ENCODE measurements around the gene JCHAIN.

Gene JCHAIN

DNA sequence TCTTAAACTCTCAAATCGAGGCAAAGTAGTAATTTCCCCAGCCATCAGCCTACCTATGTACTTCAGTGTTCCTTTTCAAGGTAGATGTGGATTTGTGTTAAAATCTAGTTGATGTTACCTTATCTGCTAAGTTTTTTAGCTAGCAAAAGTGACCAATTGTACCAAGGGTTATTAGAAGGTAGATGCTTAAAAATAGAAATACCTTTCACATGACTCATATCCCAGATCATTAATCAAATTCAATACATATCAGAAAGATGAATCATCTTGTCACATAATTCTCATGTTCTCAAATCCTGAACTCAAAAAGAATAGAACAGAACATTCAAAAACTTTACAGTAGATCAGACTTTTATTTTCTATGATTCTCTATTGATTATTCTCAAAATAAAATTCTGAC is 34.3 kb downstream of the JCHAIN start:
- no peak overlapping the region for H3K9ac ChIP-seq (ENCODE audit: low read depth, low read length)
- H3K27me3 ChIP-seq (ENCODE audit: control insufficient read depth, insufficient read depth, low read length): no peaks in the 10 kb centered on the region
- no peaks in the 10 kb centered on the region for H3K9me3 ChIP-seq (ENCODE audit: control insufficient read depth, insufficient read depth, low read length)
- H3K4me3 ChIP-seq (ENCODE audit: low read depth, low read length): no peak overlapping the region
- H3K4me1 ChIP-seq (ENCODE audit: control insufficient read depth, insufficient read depth, low read length): no peaks in the 10 kb centered on the region
- H3K36me3 ChIP-seq (ENCODE audit: control insufficient read depth, insufficient read depth, low read length): no peaks in the 10 kb centered on the region

DNA sequence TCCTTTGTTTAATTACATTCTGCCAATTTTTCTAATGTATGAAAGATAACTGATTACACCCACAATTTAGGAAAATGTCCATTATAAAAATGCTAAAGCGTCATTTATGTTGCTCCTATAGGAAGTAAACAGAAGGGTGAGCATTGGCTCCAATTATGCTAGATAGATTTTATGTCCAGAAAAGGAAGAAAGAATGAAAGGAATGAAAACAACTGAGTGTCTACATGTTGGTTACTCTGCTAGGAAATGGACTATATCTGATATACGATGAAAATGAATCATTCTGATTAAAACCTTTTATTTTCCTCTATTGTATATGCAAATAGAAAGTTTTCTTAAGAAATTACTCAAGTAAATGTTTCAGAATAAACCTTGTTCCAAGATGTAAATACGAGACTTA is 36.1 kb downstream of the JCHAIN start:
- H3K9me3 ChIP-seq (ENCODE audit: control insufficient read depth, insufficient read depth, low read length): no peaks in the 10 kb centered on the region

DNA sequence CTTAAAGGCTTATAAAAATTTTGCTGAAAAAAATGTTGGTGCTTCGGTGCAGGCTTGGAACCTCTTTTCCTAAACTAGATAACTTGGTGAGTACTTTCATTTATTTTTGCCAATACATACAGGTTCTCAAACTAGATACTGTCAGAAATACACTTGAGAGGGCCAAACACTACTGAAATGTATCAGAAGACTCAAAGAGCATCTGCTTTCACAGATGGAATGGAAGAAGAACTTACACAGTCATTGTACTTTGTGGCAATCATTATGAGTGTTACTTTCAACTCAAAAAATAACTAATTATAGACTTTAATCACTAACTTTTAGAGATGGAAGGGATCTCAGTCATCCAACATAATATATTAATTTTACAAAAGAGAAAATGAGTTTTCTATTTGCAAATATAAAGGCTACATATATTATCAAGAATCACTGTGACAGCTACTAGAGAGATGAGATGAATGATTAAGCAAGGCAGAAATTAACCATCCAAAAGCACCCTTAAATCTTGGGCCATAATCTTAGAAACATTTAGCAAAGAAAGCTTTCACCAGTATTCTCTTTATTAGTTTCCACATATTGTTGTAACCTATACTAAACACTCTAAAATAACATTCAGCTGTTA is 36.7 kb downstream of the JCHAIN start:
- Histone ChIP-seq H3K9ac (ENCODE audit: low read depth, low read length) (no peak overlapping the region), H3K27me3 (ENCODE audit: control insufficient read depth, insufficient read depth, low read length) (no peaks in the 10 kb centered on the region), H3K36me3 (ENCODE audit: control insufficient read depth, insufficient read depth, low read length) (no peaks in the 10 kb centered on the region), H3K9me3 (ENCODE audit: control insufficient read depth, insufficient read depth, low read length) (no peaks in the 10 kb centered on the region), H3K4me3 (ENCODE audit: low read depth, low read length) (no peak overlapping the region), H3K4me1 (ENCODE audit: control insufficient read depth, insufficient read depth, low read length) (no peaks in the 10 kb centered on the region)

More for the DNA sequence above, 36.1 kb downstream of the JCHAIN start:
- H3K4me3 ChIP-seq (ENCODE audit: low read depth, low read length): no peak overlapping the region
- no peaks in the 10 kb centered on the region for H3K36me3 ChIP-seq (ENCODE audit: control insufficient read depth, insufficient read depth, low read length)
- no peak overlapping the region for H3K9ac ChIP-seq (ENCODE audit: low read depth, low read length)
- no peaks in the 10 kb centered on the region for H3K27me3 ChIP-seq (ENCODE audit: control insufficient read depth, insufficient read depth, low read length)
- no peaks in the 10 kb centered on the region for H3K4me1 ChIP-seq (ENCODE audit: control insufficient read depth, insufficient read depth, low read length)

DNA sequence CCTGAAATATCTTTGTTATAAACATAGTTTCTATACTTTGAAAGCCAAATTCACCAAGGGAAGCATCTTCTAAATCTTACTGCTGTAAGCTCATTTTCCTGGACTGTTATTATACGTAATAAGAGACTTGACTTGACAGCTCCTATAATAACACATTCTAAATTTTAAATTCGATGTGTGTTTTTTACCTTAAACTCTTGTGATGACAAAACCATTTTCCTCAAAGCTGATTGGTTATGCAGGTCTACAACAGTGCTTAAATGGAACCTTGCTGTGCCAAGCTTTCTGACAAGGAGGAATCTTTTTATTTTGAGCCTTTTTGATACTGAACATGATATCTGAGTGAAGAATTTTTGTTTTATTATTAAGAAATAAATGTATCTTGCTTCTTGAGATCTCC is 37.9 kb downstream of the JCHAIN start, which contains the start of gene ENAM:
Gene ENAM (plus strand): TSS at position 301 of the 400 bp plus-strand sequence. CDS start 757 bp downstream, outside the sequence.
- Histone ChIP-seq H3K9me3 (ENCODE audit: control insufficient read depth, insufficient read depth, low read length) (no peaks in the 10 kb centered on the region), H3K4me3 (ENCODE audit: low read depth, low read length) (no peak within 1 kb of the TSS), H3K27me3 (ENCODE audit: control insufficient read depth, insufficient read depth, low read length) (no peaks in the 10 kb centered on the region), H3K9ac (ENCODE audit: low read depth, low read length) (no peak within 1 kb of the TSS), H3K36me3 (ENCODE audit: control insufficient read depth, insufficient read depth, low read length) (no peaks in the 10 kb centered on the region), H3K4me1 (ENCODE audit: control insufficient read depth, insufficient read depth, low read length) (no peaks in the 10 kb centered on the region)

DNA sequence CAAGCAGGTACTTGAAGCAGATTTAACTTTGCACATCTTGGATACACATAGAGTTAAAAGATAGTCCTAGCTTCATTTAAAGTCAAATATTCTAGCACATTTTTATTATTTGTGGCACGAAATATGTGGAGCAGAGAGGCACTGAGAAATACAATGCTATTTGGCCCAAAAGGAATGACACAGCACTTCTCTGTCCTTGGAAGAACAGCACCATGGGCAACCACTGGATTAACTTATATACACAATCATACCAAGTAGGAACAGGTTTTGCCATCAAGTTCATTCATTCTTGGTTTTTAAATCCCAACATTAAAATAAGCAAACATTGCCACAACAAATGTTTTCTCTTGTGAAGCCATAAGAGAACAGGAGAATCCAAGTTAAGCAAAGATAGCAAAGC is 38.7 kb downstream of the JCHAIN start:
- Histone ChIP-seq H3K27me3 (ENCODE audit: control insufficient read depth, insufficient read depth, low read length) (no peaks in the 10 kb centered on the region), H3K9me3 (ENCODE audit: control insufficient read depth, insufficient read depth, low read length) (no peaks in the 10 kb centered on the region), H3K36me3 (ENCODE audit: control insufficient read depth, insufficient read depth, low read length) (no peaks in the 10 kb centered on the region), H3K9ac (ENCODE audit: low read depth, low read length) (no peak overlapping the region), H3K4me1 (ENCODE audit: control insufficient read depth, insufficient read depth, low read length) (no peaks in the 10 kb centered on the region), H3K4me3 (ENCODE audit: low read depth, low read length) (no peak overlapping the region)

DNA sequence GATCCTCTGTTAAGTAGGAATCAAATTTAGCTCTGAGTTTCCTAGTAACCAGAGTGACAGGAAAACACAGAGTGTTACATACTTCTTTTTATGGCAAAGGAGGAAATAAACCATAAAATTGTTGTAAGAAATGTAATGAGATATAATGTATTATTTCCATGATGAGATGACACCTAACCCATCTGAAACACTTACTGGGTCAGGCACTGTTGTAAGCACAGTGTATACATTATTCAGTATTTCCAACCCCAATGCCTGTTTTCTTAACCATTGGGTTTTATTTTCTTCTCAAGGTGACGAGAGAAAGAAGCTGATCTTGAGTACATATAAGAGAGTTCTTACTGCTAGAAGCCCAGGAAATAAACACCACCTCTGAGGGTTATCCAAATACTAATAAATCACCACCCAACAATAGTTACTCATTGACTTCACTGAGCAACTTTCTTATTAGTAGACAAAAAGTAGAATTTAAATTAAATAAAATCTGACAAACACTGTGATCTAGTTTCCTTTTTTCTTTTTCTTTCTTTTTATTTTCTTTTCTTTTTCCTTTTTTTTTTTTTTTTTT is 42.0 kb downstream of the JCHAIN start:
- H3K4me1 ChIP-seq (ENCODE audit: control insufficient read depth, insufficient read depth, low read length): no peaks in the 10 kb centered on the region
- no peak overlapping the region for H3K9ac ChIP-seq (ENCODE audit: low read depth, low read length)
- no peak overlapping the region for H3K4me3 ChIP-seq (ENCODE audit: low read depth, low read length)
- no peaks in the 10 kb centered on the region for H3K27me3 ChIP-seq (ENCODE audit: control insufficient read depth, insufficient read depth, low read length)
- H3K9me3 ChIP-seq (ENCODE audit: control insufficient read depth, insufficient read depth, low read length): no peaks in the 10 kb centered on the region
- no peaks in the 10 kb centered on the region for H3K36me3 ChIP-seq (ENCODE audit: control insufficient read depth, insufficient read depth, low read length)

DNA sequence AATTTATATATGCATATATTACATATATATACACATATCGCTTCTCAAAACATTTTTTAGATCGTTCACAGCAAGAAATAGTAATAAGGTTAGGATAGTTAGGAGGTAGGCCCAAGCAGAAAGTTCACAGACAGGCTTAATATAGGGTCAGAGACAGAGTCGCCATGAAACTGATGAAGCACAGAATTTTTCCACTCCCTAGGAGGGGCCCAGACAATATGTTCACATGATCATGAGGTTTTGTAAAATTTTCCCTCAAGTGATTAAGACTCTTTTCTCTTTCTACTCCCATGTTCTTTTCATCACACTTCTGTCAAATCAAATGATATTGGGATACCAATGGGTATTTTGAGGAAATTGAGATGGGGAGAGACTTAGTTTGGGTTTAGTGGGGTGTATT is 43.0 kb downstream of the JCHAIN start:
- Histone ChIP-seq H3K36me3 (ENCODE audit: control insufficient read depth, insufficient read depth, low read length) (no peaks in the 10 kb centered on the region), H3K9me3 (ENCODE audit: control insufficient read depth, insufficient read depth, low read length) (no peaks in the 10 kb centered on the region), H3K9ac (ENCODE audit: low read depth, low read length) (no peak overlapping the region), H3K4me3 (ENCODE audit: low read depth, low read length) (no peak overlapping the region), H3K4me1 (ENCODE audit: control insufficient read depth, insufficient read depth, low read length) (no peaks in the 10 kb centered on the region), H3K27me3 (ENCODE audit: control insufficient read depth, insufficient read depth, low read length) (no peaks in the 10 kb centered on the region)

DNA sequence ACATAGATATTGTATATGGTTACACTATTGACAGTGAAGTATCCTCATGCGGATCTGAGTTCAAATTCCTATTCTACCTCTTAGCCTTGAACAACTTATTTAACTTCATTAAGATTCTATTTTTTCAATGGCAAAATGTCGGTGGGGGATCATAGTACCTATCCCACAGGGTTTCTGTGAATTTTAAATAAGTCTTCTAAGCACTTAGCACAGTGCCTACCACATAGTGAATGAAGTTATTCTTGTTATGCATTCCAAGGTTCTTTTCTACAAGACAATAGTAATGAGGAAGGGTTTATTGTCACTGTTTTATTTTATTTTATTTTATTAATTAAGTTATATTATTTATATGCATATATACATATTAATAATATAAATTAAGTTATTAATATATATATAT is 46.5 kb downstream of the JCHAIN start:
- H3K9me3 ChIP-seq (ENCODE audit: control insufficient read depth, insufficient read depth, low read length): no peaks in the 10 kb centered on the region
- no peak overlapping the region for H3K4me3 ChIP-seq (ENCODE audit: low read depth, low read length)
- H3K36me3 ChIP-seq (ENCODE audit: control insufficient read depth, insufficient read depth, low read length): no peaks in the 10 kb centered on the region
- no peaks in the 10 kb centered on the region for H3K27me3 ChIP-seq (ENCODE audit: control insufficient read depth, insufficient read depth, low read length)
- no peak overlapping the region for H3K9ac ChIP-seq (ENCODE audit: low read depth, low read length)
- H3K4me1 ChIP-seq (ENCODE audit: control insufficient read depth, insufficient read depth, low read length): no peaks in the 10 kb centered on the region

DNA sequence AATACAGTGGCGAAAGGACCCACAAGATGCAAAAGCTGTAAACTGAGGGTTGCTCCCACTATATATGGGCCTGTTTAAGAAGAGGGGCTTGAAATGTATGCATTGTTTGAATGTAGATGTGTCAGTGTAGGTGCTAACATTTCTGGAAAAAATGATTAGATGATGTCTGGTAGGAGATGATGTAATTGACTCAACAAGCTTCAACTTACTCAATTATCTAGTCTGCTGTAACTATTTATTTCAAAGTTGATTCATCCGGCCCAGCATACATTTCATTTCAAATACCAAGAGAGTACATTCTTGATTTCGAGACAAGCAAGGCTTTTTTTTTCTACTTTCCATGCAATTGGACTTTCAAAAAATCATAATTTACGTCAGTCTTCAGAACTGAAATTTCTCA is 47.0 kb downstream of the JCHAIN start:
- no peaks in the 10 kb centered on the region for H3K4me1 ChIP-seq (ENCODE audit: control insufficient read depth, insufficient read depth, low read length)
- no peaks in the 10 kb centered on the region for H3K36me3 ChIP-seq (ENCODE audit: control insufficient read depth, insufficient read depth, low read length)
- no peaks in the 10 kb centered on the region for H3K9me3 ChIP-seq (ENCODE audit: control insufficient read depth, insufficient read depth, low read length)
- H3K27me3 ChIP-seq (ENCODE audit: control insufficient read depth, insufficient read depth, low read length): no peaks in the 10 kb centered on the region
- no peak overlapping the region for H3K4me3 ChIP-seq (ENCODE audit: low read depth, low read length)
- H3K9ac ChIP-seq (ENCODE audit: low read depth, low read length): no peak overlapping the region

DNA sequence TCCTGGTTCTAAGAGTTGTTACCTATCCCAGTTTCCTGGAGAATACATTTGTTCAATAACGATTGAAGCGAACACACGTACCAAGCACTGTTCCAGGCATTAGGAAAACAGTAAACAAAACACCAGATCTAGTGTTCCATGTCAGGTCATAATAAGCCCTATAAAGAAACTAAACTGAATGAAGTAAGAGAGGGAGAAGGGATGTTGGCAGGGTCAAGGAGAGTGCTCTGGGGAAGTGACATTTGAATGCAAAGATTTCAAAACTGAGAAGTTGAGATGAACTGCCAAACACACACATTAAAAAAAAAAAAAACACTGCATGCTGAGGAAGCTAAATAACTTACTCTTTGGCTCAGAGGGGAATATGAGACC is 52.1 kb downstream of the JCHAIN start:
- no peaks in the 10 kb centered on the region for H3K4me1 ChIP-seq (ENCODE audit: control insufficient read depth, insufficient read depth, low read length)
- H3K36me3 ChIP-seq (ENCODE audit: control insufficient read depth, insufficient read depth, low read length): no peaks in the 10 kb centered on the region
- no peak overlapping the region for H3K9ac ChIP-seq (ENCODE audit: low read depth, low read length)
- H3K9me3 ChIP-seq (ENCODE audit: control insufficient read depth, insufficient read depth, low read length): no peaks in the 10 kb centered on the region
- H3K4me3 ChIP-seq (ENCODE audit: low read depth, low read length): no peak overlapping the region
- H3K27me3 ChIP-seq (ENCODE audit: control insufficient read depth, insufficient read depth, low read length): no peaks in the 10 kb centered on the region

DNA sequence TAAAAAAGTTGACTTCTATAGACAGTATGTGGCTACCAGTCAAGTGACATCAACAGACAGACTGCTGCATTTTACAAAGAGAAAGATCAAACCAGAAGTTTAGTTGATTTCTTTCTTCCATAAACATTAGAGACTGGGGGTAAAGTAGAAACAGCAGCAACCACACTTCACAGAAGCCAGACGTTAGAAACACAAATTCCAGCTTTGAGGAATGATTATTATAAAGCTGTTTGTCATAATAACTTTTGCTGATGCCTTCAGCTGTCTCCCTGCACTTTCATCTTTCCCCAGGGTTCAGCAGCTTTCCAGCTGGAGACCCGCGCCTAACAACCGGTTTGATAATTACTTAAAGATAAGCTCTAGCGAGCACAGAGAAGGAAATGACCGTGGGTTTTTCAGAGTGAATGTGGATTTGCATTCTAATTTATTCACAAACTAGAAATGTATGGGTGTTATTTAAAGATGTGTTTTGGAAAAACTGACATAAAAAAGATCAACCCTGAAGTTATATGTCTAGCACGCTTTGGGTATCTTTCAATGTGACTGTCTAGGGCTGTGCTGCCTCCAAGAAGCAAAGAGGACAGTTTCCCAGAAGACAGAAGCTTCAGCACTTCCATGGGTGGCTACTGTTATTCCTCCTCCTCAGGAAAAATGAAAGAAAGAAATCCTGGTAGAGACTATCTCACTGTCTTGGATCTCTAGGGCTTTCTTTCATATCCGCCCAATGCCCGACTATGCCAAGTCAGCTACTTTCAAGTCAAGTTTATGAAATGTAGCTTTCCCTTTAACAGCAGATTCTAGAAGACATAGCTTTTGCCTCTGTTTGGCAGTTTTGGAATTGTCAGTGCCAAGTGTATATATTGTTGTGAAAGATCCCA is 52.8 kb downstream of the JCHAIN start:
- no peaks in the 10 kb centered on the region for H3K4me1 ChIP-seq (ENCODE audit: control insufficient read depth, insufficient read depth, low read length)
- H3K9ac ChIP-seq (ENCODE audit: low read depth, low read length): no peak overlapping the region
- no peaks in the 10 kb centered on the region for H3K27me3 ChIP-seq (ENCODE audit: control insufficient read depth, insufficient read depth, low read length)
- no peaks in the 10 kb centered on the region for H3K36me3 ChIP-seq (ENCODE audit: control insufficient read depth, insufficient read depth, low read length)
- no peaks in the 10 kb centered on the region for H3K9me3 ChIP-seq (ENCODE audit: control insufficient read depth, insufficient read depth, low read length)
- H3K4me3 ChIP-seq (ENCODE audit: low read depth, low read length): no peak overlapping the region

DNA sequence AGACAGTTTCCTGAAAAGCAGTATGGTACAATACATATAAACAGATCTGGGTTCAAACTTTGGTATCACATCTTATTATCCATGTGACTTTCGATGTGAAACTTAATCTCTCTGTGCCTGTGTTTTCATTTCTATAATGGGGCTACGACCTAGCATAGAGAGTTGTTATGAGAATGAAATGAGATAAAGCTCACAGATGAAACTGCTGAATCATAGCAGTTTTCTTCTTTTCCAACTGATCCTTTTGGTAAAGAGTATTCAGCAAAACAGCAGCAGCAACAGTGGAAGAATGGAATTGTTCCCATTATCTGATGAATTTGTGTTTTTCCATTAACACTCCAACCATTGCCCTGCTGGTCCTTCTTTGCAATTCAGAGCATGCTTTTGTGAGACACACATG is 58.0 kb downstream of the JCHAIN start:
- no peaks in the 10 kb centered on the region for H3K27me3 ChIP-seq (ENCODE audit: control insufficient read depth, insufficient read depth, low read length)
- H3K4me1 ChIP-seq (ENCODE audit: control insufficient read depth, insufficient read depth, low read length): no peaks in the 10 kb centered on the region
- no peaks in the 10 kb centered on the region for H3K9me3 ChIP-seq (ENCODE audit: control insufficient read depth, insufficient read depth, low read length)
- H3K9ac ChIP-seq (ENCODE audit: low read depth, low read length): no peak overlapping the region
- no peak overlapping the region for H3K4me3 ChIP-seq (ENCODE audit: low read depth, low read length)
- H3K36me3 ChIP-seq (ENCODE audit: control insufficient read depth, insufficient read depth, low read length): no peaks in the 10 kb centered on the region

Data from iPS-15b (cell line).